Fibroblast of skin of back (primary cell): ENCODE measurements around the gene SSTR3. TPM values are rescaled to one million over a fixed set of nuclear protein-coding genes. Genes with fewer than 3 reads are reported as not detected.
"Not testable (repeated sequence)": the region's sequence is repeated elsewhere in the genome, so short reads cannot be mapped to it uniquely, and the experiment has no call there.

ENCODE experiments used
- DNase-seq: peaks from one replicate; pipeline ENCODE4 v3.0.0-alpha.2; 2013
- polyA plus RNA-seq, 2 experiments: library from polyadenylated mRNA; unstranded; fragments of 120-200 nt; gene quantifications; one replicate each; pipeline ENCODE4 v1.2.1, GENCODE V29; 2013; ENCODE audit not compliant: insufficient read length in 2 of 2

Gene SSTR3
- polyA plus RNA-seq (2013, experiment 1 of 2; ENCODE audit: insufficient read length): not detected
- polyA plus RNA-seq (2013, experiment 2 of 2; ENCODE audit: insufficient read length): not detected

DNA sequence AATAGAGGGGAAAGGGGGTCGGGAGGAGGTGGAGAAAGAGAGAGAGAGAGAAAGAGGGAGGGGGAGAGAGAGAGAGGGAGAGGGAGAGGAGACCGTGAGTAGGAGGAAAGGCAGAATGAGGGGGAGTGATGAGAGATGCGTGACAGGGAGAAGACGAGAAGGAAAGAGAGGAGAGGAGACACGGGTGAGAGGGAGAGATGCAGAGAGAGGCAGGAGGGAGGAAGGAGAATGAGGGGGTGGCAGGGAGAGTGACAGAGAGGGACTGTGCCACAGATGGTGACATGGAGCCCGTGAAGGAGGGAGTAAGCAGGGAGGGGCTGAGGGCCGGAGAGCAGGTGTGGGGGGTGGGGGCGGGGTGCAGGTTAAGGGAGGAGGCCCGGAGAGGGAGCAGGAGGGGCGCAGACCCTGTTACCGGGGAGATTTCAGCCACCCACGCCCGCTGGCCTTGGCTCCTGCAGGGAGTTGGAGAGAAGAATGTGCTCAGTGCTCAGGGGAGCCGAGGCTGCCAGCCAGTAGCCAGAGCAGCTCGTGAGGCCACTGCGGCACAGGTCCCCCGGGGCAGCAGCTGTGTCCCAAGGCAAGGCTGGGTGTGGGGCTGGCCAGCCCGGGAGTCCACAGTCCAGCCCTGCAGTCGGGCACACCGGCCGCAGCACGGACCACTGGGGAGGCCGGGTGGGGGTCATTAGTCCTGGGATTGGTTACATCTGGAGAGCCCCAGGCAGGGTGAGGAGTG lies at the start of gene SSTR3:
Gene SSTR3, minus strand, starts transcription at position 304 of the 733 bp plus-strand sequence. CDS start 4,674 bp downstream, outside the sequence.
- DNase-seq: no peak

DNA sequence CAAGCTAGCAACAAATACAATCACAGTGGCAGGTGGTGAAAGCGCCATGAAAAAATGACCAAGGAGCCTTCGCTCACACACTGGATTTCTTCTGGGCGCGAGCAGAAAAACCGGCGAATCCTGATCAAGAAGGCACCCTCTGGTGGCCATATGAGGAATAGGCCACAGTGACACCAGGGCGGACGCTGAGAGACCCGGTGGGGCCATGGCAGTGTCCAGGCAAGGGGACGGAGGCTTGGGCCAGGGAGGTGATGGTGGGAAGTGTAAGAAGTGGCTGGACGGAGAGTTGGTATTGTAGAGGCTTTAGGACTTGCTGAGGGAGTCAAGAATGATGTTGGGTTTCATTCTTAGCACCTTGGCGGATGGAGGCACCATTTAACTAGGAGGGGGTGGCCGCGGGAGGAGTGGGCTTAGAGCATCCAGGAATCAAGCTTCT lies 48.6 kb upstream of the SSTR3 start:
- peak; percentile 56 for DNase-seq

DNA sequence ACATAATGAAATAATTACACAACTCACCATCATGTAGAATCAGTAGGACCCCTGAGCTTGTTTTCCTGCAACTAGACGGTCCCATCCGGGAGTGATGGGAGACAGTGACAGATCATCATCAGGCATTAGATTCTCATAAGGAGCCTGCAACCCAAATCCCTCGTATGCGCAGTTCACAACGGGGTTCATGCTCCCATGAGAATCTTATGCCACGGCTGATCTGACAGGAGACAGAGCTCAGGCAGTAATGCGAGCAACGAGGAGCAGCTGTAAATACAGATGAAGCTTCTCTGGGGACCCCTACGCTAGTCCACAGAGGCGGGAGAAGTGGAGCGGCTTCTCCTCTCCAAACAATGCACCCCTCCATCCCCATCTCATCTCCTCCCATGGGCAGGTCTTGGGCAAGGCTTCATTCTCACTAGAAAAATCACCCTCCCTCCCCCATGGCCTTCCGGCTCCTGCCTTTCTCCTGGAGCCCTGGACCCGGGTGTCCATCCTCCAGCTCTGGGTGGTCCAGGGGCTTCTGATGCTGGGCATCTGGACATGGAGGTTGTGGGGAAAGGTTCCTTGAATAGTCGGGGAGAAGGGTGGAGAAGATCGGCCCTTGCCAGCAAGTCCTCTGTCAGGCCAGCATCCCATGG lies 48.0 kb upstream of the SSTR3 start:
- no peak for DNase-seq

DNA sequence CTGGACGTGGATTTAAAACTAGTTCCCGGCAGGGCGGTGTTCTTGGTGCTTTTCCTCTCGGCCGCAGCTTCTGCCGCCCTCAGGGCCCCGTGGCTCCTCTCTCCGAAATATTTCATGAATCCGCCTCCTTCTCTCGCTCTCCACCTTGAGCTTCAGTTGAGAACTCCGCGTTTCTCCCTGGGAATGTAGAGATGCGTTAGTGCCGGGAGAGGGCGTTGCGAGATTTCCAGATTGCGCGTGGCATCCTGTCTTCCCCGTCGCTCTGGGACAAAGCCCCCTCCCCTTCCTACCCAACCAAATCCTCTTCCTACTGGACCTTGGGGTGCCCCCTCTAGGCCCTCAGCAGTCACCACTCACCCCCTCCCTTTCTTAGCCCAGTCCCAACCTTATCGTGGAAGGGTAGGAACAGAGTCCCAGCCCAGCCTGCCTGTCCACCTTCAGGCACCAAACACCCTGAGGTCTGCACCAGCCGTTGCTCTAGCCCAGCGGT lies 47.3 kb upstream of the SSTR3 start:
- DNase-seq: peak; percentile 54

DNA sequence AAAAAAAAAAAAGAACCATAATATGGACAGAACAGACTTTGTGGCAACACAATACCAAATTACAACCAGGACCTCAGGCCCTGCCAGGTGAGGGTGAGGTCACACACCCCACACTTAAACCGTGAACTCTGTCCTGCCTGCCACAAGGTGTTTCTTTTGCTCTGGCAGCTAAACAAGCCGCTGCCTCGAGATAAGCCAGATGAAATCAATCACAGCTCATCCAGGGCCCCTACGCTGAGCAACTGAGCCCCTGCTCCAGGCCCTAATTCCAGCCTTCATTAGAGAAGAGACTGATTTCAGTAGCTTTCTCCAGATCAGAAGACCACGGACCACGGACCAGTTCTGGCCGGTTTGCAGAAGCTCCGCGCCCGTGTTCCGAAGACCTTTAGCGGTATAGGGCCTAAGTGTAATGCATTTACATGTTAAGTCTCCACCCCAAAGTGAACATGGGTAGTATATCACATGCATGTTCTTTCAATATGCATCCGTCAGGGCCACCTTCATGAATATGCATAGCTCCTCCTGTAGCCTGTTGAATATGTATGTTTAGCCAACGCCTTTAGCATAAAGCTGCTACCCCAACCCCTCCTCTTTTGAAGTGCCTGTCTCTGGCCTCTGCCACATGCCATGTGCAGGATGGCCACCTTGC lies 46.6 kb upstream of the SSTR3 start:
- DNase-seq: no peak

DNA sequence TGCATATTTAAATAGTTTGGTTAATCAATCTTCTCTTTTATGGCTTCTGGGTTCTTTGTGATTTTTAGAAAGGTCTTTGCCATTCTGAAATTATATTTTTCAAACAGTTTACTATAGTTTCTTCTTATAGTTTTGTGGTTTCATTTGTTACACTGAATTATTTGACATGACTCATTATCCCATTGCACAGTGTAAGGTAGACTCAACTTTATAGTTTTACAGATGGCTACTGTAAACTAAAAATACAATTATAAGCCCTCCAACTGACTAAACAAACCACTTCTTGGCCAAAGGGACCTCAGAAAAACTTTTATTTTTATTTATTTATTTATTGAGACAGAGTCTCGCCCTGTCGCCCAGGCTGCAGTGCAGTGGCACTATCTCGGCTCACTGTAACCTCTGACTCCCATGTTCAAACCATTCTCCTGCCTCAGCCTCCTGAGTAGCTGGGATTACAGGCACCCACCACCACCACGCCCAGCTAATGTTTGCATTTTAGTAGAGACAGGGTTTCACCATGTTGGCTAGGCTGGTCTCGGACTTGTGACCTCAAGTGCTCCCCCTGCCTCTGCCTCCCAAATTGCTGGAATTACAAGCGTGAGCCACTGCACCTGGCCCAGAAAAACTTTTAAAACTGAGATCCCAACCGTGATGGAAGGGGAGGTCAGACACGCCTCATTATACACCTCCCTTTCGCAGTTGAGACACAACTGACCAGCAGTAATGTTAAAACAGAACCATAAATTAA lies 45.9 kb upstream of the SSTR3 start:
- no peak for DNase-seq

DNA sequence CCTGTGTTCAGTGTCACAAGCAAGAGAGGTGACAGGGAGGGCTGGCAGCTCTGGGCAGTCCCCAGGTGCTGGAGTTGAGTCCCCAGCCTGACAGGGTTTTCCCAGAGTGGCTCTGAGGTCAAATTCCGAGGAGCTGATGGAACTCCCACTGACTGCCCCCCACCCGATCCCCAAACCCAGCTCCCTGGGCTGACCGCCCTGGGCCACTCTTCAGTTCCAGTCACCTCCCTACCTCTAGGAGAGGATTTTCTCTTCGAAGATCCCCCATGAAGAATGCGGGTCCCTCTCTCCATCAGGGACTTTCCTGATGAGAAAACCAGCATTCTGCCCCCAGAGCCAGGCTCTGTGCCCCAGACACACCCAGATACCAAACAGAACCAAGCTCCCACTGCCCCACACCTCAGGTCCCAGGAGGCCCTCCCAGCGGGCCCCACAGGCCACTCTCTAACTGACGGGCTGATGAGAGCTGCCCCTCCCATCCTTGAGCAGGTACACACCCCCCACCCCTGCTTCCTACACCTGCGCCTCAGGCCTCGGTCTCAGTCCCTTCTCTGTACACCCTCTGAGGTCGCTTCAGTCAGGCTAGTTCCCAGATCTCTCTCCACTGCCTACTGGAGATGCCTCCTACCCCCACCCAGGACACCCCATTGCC lies 43.9 kb upstream of the SSTR3 start:
- no peak for DNase-seq

DNA sequence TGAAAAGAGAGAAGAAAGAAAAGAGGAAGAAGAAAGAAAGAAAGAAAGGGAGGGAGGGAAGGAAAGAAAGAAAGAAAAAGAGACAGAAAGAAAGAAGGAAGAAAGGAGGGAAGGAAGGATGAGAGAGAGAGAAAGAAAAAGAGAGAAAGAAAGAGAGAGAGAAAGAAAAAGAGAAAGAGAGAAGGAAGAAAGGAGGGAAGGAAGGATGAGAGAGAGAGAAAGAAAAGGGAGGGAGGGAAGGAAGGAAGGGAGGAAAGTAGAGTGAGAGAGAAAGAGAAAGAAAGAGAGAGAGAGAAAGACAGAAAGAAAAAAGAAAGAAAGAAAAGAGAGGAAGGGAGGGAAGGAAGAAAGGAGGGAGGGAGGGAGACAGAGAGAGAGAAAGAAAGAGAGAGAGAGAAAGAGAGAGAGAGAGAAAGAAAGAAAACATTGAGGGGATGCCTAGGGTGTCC lies 43.3 kb upstream of the SSTR3 start:
- DNase-seq: no peak

DNA sequence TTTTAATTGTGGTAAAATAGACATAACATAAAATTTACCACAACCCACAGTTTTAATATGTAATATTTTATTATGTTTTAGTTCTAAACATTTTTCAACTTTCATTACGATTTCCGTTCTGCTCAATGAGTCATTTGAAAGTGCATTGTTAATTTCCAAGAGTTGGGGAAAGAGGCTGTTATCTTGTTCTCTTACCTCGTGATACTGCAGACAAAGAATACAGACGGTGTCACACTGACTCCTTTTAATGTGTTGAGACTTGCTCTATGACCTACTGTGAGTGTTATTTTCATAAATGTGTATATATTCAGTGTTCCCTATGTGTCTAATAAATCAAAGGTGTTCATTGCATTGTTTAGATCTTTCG lies 42.6 kb upstream of the SSTR3 start:
- no peak for DNase-seq

DNA sequence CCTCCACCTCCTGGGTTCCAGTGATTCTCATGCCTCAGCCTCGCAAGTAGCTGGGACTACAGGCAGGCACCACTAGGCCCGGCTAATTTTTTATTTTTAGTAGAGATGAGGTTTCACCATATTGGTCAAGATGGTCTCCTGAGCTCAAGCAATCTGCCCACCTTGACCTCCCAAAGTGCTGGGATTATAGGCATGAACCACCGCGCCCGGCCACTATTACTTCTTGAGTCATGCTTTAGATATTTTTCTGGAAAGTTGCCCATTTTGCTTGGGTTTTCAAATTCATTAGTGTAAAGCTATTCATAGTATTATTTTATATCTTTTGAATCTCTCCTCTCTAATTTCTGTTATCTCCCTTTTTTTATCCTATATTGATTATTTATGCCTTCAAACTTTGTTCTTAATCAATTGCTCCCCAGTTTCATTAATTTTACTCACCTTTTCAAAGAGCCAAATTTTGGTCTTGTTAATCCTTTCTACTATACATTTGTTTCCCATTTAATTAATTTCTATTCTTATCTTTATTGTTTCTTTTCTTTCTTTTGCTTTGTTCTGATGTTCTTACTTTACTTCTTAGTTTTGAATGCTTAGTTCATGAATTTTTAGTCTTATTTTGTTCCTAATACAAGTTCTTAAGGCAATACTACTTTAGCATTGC lies 42.1 kb upstream of the SSTR3 start:
- DNase-seq: peak; percentile 83

DNA sequence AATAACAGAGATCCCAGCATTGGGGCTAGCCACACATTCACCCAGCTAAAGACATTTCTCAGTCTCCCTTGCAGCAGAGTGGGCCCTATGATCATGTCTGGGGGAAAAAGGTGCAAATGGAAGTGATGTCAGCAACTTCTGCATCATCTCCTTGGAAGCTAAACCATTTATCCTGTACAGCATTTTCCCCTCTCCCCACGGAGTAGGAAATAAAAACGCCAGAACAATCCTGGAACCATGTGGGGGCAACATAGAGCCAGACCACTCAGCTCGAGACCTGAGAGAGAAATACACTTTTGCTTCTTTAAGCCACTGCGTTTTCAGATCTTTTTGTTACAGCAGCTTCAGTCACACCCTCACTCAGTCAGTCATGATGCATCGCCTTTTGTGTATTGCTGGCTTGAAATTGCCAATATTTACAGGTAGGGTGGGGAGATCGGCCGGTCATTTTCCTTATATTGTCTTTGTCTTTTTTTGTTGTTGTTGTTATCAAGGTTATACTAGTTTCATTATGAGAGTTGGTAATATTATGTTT lies 40.9 kb upstream of the SSTR3 start:
- peak; percentile 16 for DNase-seq

DNA sequence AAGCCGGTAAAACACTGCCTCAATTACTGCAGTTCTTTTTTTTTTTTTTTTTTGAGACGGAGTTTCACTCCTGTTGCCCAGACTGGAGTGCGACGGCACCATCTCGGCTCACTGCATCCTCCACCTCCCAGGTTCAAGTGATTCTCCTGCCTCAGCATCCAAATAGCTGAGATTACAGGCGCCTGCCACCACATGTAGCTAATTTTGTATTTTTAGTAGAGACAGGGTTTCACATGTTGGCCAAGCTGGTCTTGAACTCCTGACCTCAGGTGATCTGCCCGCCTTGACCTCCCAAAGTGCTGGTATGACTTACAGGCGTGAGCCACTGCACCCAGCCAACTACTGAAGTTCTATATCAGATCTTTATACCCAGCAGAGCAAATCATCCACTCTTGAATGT lies 39.6 kb upstream of the SSTR3 start:
- DNase-seq: not testable (repeated sequence)

DNA sequence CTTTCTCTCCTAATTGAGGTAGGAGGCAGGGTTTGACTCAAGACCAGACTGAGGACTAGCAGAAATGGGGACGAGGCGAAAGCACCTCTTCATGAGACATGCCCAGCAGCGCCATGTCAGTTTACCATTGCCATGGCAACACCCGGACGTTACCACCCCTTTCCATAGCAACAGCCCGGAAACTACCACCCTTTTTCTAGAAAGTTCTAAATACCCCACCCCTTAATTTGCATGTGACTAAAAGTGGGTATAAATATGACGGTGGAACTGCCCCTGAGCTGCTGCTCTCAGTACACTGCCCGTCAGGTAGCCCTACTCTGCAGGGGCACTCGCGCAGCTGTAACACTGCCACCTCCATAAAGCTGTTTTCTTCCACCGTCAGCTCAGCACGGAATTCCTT lies 37.7 kb upstream of the SSTR3 start:
- DNase-seq: no peak

DNA sequence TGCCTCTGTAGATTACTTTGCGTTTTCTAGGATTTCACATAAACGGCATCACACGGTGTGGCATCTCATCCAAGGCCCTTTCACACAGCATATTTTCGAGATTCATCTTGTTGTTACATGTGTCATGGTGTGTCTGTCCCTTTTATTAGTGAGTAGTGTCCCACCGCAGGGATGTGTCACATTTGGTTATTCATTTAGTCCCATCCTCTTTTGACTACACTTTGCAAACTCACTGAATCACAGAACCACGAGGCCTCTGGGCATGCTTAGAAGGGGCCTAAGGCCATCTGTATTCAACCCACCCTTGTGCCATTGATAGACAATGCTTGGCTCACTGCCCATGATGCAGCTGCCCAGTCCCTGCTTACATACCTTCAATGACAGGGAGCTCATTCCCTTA lies 36.0 kb upstream of the SSTR3 start:
- peak; percentile 41 for DNase-seq

DNA sequence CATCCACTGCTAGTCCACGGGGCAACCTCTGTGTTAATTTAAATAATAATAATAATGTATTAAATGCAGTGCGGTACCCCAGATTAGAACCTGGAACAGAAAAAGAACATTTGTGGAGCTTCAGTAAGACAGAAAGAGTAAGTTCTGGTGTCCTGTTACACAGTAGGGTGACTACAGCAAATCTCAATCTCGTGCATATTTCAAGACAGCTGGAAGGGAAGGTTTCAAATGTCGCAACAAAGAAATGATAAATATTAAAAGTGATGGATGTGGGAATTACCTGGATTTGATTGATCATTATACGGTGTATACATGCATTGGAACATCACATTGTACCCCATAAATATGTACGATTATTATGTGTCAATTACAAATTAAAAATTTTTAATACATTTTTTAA lies 33.5 kb upstream of the SSTR3 start:
- DNase-seq: no peak

DNA sequence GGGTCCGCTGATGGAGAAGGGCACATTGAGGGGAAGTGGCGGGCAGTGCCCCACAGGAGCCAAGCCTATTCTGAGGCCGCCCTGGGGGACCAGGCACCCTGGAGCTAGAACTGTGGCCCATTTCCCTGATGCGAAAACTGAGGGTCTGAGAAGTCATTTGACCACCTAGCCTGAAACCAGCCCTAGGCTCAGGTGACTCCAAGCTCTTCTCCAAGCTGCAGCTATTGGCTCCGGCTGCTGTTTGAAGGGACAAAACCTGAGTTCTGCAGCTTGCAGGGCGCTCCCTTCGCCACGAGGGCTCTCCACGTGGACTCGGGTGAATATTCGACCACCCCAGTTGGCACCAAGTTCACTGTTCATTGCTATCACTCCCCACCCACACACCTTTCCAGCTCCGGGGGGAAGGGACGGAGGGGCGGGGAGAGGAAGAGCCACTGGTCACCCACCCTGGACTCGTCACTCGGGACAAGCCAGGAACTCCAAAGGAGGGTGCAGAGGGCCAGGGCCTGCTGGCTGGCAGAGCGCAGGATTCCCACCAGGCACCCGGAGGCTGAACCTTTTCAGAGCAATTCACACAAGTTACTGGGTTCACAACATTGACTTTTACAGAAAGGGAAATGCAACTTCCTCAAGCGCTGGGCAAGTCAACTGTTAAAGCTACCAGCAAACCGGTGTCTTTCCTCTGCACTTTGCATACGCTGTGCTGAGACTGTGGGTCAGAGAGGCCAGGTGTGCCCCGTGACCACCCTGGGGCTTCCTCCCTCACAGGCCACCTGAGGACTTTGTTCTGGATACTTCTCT lies 32.8 kb upstream of the SSTR3 start:
- DNase-seq: no peak

DNA sequence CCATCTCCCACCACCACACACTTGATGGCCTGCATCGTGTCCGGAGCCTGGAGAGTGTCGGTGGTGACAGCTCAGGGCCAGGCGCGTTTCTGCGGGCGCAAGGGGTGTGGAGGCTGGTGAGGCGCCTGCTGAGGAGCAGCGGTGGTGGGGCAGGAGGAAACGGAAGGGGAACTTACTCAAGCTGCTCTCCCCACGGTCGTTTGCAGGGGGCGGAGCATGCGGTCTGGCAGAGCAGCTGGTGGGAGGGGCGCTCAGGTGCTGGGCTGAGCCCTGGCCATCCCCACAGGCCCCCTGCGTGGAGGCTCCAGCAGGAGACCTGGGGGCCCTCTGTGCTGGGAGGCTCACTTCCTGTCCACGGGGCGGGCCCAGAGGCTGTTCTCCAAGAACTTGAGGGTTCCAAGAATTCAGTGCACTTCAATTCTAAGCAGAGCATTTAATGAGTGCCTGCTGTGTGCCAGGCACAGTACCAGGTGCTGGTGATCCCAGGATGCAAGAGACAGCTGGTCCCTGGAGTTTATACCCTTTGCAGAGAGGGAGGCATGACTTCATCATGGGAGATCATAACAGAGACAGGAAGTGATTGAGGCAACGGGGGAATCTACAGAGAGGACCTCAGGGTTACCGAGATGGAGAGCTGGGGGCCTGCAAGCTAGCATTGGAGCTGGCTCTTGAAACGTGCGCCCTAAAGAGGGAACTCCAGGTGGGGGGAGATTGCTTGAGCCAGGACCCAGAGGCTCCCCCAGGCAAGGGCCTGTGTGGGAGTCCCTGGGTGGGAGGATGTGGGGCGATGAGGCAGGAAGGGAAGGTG lies 32.0 kb upstream of the SSTR3 start, which contains the start of gene RAC2:
Gene RAC2, minus strand, starts transcription at position 156 of the 808 bp plus-strand sequence. Its CDS starts 121 bp downstream, at position 35.
- peak; percentile 48 for DNase-seq

DNA sequence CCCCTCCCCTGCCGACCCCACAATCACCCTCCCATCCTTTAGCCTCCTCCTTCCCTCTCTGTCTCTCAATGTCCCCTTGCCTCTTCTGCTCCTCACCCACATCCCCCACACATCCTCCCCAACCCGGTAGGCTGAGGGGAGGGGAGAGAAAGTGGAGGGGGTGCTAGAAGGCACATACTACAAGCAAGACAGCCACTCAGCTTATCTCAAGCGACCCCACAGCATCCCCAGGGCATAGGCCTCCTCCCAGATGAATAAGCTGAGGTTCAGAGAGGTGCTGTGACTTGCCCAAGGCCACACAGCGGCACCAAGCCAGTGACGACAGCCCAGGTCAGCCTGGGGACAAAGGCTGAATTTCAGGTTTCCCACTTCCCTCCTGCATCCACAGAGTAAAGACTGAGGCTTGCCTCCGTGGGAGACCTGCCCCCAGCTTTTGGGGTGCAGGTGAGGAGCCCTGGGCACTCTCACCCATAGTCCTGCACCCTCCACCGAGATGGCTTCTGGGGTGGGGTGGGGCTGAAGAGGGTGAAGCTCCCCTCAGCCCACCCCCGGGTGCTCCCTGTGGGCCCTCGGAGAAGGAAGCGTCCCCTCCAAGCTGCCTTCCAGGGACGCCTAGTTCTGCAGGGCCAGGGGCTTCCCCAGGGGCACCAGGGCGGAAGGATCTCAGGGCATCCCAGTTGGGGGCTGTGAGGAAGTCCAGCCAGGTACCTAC lies 31.3 kb upstream of the SSTR3 start:
- DNase-seq: no peak
